ENCODE measurements around the gene ITGB4. TPM values are rescaled to one million over a fixed set of nuclear protein-coding genes. Genes with fewer than 3 reads are reported as not detected.

ITGB4 gene
- total and polyA plus RNA-seq, 9 of the 15 experiments (the other 6 are each of a cell fraction or from before 2014, with no cell fraction given) = 0.05 to 2.8 (median 0.76) TPM; not detected in 3

DNA sequence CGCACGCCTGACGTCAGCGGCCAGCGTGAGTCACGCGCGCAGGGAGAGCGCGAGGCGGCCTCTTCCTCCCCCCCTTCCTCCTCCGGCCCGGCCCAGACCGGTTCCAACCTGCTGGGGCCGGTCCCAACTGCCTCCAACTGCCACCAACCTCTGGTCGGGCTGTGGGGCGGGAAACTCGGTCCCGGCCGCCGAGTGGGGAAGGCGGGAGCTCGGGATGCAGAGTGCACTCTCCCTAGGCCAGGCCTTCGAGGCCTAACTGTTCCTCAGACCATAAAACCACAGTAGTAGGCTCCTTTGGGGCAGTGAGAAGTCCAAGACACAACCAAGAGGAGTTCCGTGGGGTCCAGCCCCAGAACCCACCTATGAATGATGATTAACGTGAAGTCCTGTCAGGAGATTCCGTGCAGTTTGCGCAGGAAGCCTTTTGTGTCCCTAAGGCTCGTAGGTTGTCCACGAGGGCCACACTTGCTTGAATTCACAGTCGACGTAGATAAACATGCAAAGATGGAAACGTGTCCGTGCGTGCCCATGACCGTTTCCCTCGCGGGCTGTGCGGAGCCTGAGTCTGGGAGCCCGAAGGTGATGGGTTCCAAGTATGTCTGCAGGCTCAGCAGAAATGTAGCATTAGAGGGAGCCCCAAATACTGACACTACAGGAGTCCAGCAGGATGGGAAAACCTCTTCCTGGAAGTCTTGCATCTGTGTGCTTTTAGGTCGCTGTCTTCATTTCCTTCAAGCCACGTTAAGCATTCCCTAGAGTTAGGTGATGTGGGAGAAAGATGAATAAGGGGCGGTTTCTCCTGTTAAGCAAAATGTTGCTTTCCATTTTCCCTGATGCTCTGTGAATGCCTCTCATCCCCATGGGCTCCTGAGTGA, 64.0 kb downstream of the ITGB4 start (continued):
- no peak for TF ChIP-seq PPARD (CRISPR knock-in tag; IDR thresholded peaks at IDR 0.05)
- peak; percentile 89; the same call in 1 of the 2 replicates for TF ChIP-seq TGIF2 (CRISPR knock-in tag; IDR thresholded peaks at IDR 0.05)
- no peak for TF ChIP-seq PURB (CRISPR knock-in tag; IDR thresholded peaks at IDR 0.05; ENCODE audit: low read depth)
- TF ChIP-seq ZFP30 (CRISPR knock-in tag; IDR thresholded peaks at IDR 0.05; ENCODE audit: borderline replicate concordance) = no peak
- TF ChIP-seq, protein P1, sequence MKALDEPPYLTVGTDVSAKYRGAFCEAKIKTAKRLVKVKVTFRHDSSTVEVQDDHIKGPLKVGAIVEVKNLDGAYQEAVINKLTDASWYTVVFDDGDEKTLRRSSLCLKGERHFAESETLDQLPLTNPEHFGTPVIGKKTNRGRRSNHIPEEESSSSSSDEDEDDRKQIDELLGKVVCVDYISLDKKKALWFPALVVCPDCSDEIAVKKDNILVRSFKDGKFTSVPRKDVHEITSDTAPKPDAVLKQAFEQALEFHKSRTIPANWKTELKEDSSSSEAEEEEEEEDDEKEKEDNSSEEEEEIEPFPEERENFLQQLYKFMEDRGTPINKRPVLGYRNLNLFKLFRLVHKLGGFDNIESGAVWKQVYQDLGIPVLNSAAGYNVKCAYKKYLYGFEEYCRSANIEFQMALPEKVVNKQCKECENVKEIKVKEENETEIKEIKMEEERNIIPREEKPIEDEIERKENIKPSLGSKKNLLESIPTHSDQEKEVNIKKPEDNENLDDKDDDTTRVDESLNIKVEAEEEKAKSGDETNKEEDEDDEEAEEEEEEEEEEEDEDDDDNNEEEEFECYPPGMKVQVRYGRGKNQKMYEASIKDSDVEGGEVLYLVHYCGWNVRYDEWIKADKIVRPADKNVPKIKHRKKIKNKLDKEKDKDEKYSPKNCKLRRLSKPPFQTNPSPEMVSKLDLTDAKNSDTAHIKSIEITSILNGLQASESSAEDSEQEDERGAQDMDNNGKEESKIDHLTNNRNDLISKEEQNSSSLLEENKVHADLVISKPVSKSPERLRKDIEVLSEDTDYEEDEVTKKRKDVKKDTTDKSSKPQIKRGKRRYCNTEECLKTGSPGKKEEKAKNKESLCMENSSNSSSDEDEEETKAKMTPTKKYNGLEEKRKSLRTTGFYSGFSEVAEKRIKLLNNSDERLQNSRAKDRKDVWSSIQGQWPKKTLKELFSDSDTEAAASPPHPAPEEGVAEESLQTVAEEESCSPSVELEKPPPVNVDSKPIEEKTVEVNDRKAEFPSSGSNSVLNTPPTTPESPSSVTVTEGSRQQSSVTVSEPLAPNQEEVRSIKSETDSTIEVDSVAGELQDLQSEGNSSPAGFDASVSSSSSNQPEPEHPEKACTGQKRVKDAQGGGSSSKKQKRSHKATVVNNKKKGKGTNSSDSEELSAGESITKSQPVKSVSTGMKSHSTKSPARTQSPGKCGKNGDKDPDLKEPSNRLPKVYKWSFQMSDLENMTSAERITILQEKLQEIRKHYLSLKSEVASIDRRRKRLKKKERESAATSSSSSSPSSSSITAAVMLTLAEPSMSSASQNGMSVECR (CRISPR knock-in tag; IDR thresholded peaks at IDR 0.05) = peak; percentile 53
- TF ChIP-seq ARID1B (IDR thresholded peaks at IDR 0.05) = no peak; the same call in 1 of the 2 replicates
- TF ChIP-seq TSC22D4 (tag; IDR thresholded peaks at IDR 0.05) = no peak
- TF ChIP-seq, protein P2, sequence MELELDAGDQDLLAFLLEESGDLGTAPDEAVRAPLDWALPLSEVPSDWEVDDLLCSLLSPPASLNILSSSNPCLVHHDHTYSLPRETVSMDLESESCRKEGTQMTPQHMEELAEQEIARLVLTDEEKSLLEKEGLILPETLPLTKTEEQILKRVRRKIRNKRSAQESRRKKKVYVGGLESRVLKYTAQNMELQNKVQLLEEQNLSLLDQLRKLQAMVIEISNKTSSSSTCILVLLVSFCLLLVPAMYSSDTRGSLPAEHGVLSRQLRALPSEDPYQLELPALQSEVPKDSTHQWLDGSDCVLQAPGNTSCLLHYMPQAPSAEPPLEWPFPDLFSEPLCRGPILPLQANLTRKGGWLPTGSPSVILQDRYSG (tag; conservative IDR thresholded peaks at IDR 0.05; ENCODE audit: low read depth) = peak; percentile 96
- peak; percentile 29; the same call in 1 of the 2 replicates for TF ChIP-seq MAFK (IDR thresholded peaks at IDR 0.05; ENCODE audit: low read length)
- TF ChIP-seq DPF2 (IDR thresholded peaks at IDR 0.05) = peak; percentile 57; the same call in 1 of the 2 replicates
- TF ChIP-seq, protein P3, sequence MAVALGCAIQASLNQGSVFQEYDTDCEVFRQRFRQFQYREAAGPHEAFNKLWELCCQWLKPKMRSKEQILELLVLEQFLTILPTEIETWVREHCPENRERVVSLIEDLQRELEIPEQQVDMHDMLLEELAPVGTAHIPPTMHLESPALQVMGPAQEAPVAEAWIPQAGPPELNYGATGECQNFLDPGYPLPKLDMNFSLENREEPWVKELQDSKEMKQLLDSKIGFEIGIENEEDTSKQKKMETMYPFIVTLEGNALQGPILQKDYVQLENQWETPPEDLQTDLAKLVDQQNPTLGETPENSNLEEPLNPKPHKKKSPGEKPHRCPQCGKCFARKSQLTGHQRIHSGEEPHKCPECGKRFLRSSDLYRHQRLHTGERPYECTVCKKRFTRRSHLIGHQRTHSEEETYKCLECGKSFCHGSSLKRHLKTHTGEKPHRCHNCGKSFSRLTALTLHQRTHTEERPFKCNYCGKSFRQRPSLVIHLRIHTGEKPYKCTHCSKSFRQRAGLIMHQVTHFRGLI (CRISPR knock-in tag; IDR thresholded peaks at IDR 0.05) = peak; percentile 79
- TF ChIP-seq, protein P4, sequence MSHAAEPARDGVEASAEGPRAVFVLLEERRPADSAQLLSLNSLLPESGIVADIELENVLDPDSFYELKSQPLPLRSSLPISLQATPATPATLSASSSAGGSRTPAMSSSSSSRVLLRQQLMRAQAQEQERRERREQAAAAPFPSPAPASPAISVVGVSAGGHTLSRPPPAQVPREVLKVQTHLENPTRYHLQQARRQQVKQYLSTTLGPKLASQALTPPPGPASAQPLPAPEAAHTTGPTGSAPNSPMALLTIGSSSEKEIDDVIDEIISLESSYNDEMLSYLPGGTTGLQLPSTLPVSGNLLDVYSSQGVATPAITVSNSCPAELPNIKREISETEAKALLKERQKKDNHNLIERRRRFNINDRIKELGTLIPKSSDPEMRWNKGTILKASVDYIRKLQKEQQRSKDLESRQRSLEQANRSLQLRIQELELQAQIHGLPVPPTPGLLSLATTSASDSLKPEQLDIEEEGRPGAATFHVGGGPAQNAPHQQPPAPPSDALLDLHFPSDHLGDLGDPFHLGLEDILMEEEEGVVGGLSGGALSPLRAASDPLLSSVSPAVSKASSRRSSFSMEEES (CRISPR knock-in tag; IDR thresholded peaks at IDR 0.05) = peak; percentile 44; the same call in 1 of the 2 replicates
- peak; percentile 64 for TF ChIP-seq PML (IDR thresholded peaks at IDR 0.05; ENCODE audit: low read length)
- no peak; the same call in 1 of the 2 replicates for TF ChIP-seq TCFL5 (CRISPR knock-in tag; conservative IDR thresholded peaks at IDR 0.05)
- TF ChIP-seq LCOR (CRISPR knock-in tag; IDR thresholded peaks at IDR 0.05) = peak; percentile 99
- peak in 1 of 2 experiments; percentile 84; a peak in 2 of 4 replicates for TF ChIP-seq TEAD1 (CRISPR knock-in tag; IDR thresholded peaks at IDR 0.05)

Measured in K562 (cell line).